DND-41 (cell line): Measurements from ENCODE around the gene HTT.

Experiments used
- ATAC-seq: fragments of 200-7000 bp; cut with Tn5 transposase; 3 replicates; pipeline ENCODE4 v1.9.1; 2021; ENCODE audit warnings: low read depth; ENCODE audit not compliant: insufficient read depth
- DNase-seq: peaks from one replicate; pipeline ENCODE4 v3.0.0-alpha.2; 2020
- H2AFZ ChIP-seq: 2 replicates; pipeline ENCODE4 v1.6.0; 2012; ENCODE audit warnings: low read depth, low read length
- H3K27ac ChIP-seq: 2 replicates; pipeline ENCODE4 v1.5.1; 2012; ENCODE audit warnings: low read length, inconsistent platforms
- H3K27me3 ChIP-seq: fragments of 200-600 bp; sonication (generic); 2 replicates; pipeline ENCODE4 v1.6.0; 2012; ENCODE audit warnings: low read length, mild to moderate bottlenecking, inconsistent platforms; ENCODE audit not compliant: insufficient read depth, poor library complexity
- H3K36me3 ChIP-seq: 2 replicates; pipeline ENCODE4 v1.5.1; 2012; ENCODE audit warnings: low read length, inconsistent platforms; ENCODE audit not compliant: insufficient read depth
- H3K4me1 ChIP-seq: 2 replicates; pipeline ENCODE4 v1.5.1; 2012; ENCODE audit warnings: mild to moderate bottlenecking, low read length; ENCODE audit not compliant: insufficient read depth
- H3K4me2 ChIP-seq: 2 replicates; pipeline ENCODE4 v1.6.0; 2012; ENCODE audit warnings: mild to moderate bottlenecking, moderate library complexity, low read length, inconsistent platforms; ENCODE audit not compliant: insufficient read depth
- H3K4me3 ChIP-seq, 2 experiments: fragments of 200-600 bp in 1 of 2; shearing (Covaris generic) in 1 of 2; 2 replicates each; pipeline ENCODE4 v1.5.1; 2012 to 2016; ENCODE audit warnings: inconsistent platforms in 2 of 2, low read length in 2 of 2, mild to moderate bottlenecking in 2 of 2, low read depth in 1 of 2, moderate library complexity in 1 of 2
- H3K79me2 ChIP-seq: 2 replicates; pipeline ENCODE4 v1.6.0; 2012; ENCODE audit warnings: low read length, inconsistent platforms; ENCODE audit not compliant: insufficient read depth
- H3K9ac ChIP-seq: 2 replicates; pipeline ENCODE4 v1.6.0; 2012; ENCODE audit warnings: low read depth, mild to moderate bottlenecking, inconsistent platforms, low read length, moderate library complexity
- H3K9me3 ChIP-seq: 2 replicates; pipeline ENCODE4 v1.5.1; 2012; ENCODE audit warnings: low read length, moderate library complexity, mild to moderate bottlenecking, inconsistent platforms; ENCODE audit not compliant: insufficient read depth, severe bottlenecking
- H4K20me1 ChIP-seq: 2 replicates; pipeline ENCODE4 v1.6.0; 2012; ENCODE audit warnings: low read length; ENCODE audit not compliant: insufficient read depth
- CTCF ChIP-seq: IDR thresholded peaks from 2 replicates; pipeline ENCODE4 v1.5.1; 2012; ENCODE audit warnings: borderline replicate concordance, low read length, moderate library complexity, mild to moderate bottlenecking; ENCODE audit not compliant: poor library complexity, severe bottlenecking; ENCODE audit errors: extremely low read depth
- EZH2 ChIP-seq: IDR thresholded peaks from 3 replicates; pipeline ENCODE4 v1.6.1; 2012; ENCODE audit warnings: borderline replicate concordance, low read depth, mild to moderate bottlenecking, moderate library complexity, low read length, inconsistent platforms; ENCODE audit not compliant: severe bottlenecking

Gene HTT

GRCh38 chr4:3243136-3243780 lies 168.8 kb downstream of the HTT start:
- no peaks in the 10 kb centered on the region for H3K4me1 ChIP-seq
- no peak overlapping the region for H3K27ac ChIP-seq
- no peak overlapping the region for H3K4me3 ChIP-seq
- no peaks in the 10 kb centered on the region for H3K9me3 ChIP-seq
- H3K36me3 ChIP-seq: peaks cover 32% of the 10 kb centered on the region
- no peak overlapping the region for H2AFZ ChIP-seq
- TF ChIP-seq EZH2: no peak
- DNase-seq: no peak
- ATAC-seq: no peak
- no peaks in the 10 kb centered on the region for H3K27me3 ChIP-seq
- H3K79me2 ChIP-seq: no peaks in the 10 kb centered on the region
- no peak overlapping the region for H3K9ac ChIP-seq
- peaks cover 15% of the 10 kb centered on the region for H4K20me1 ChIP-seq
- H3K4me2 ChIP-seq: no peak overlapping the region

- Histone ChIP-seq H3K9ac (no peak overlapping the region), H3K79me2 (no peaks in the 10 kb centered on the region), H3K4me3 (no peak overlapping the region), H4K20me1 (peaks cover 15% of the 10 kb centered on the region), H3K9me3 (no peaks in the 10 kb centered on the region), H3K4me2 (no peak overlapping the region), H3K36me3 (peaks cover 26% of the 10 kb centered on the region), H2AFZ (no peak overlapping the region), H3K27ac (no peak overlapping the region), H3K27me3 (no peaks in the 10 kb centered on the region), H3K4me1 (no peaks in the 10 kb centered on the region)
- no peak for TF ChIP-seq CTCF
- no peak for TF ChIP-seq EZH2
- peak; percentile 16; the same call in 1 of the 3 replicates for ATAC-seq
- DNase-seq: no peak
These were observed 169.5 kb downstream of the HTT start for GRCh38 chr4:3244002-3244401.

- Histone ChIP-seq H2AFZ (no peak overlapping the region), H3K4me3 (no peak overlapping the region), H3K79me2 (no peaks in the 10 kb centered on the region), H3K36me3 (peaks cover 18% of the 10 kb centered on the region), H3K9ac (no peak overlapping the region), H3K4me1 (no peaks in the 10 kb centered on the region), H3K9me3 (no peaks in the 10 kb centered on the region), H3K27me3 (no peaks in the 10 kb centered on the region), H3K4me2 (no peak overlapping the region), H4K20me1 (peaks cover 15% of the 10 kb centered on the region), H3K27ac (no peak overlapping the region)
- TF ChIP-seq EZH2: no peak
- no peak for TF ChIP-seq CTCF
- DNase-seq (no peak), ATAC-seq (no peak)
These were observed 170.3 kb downstream of the HTT start for GRCh38 chr4:3244747-3245146.

- Histone ChIP-seq H2AFZ (no peak overlapping the region), H3K4me3 (no peak overlapping the region), H3K4me2 (no peak overlapping the region), H3K9me3 (no peaks in the 10 kb centered on the region), H3K9ac (no peak overlapping the region), H3K4me1 (no peaks in the 10 kb centered on the region), H3K79me2 (no peaks in the 10 kb centered on the region), H3K27me3 (no peaks in the 10 kb centered on the region), H3K27ac (no peak overlapping the region), H4K20me1 (peaks cover 10% of the 10 kb centered on the region), H3K36me3 (peaks cover 11% of the 10 kb centered on the region)
- DNase-seq: no peak
- no peak for TF ChIP-seq CTCF
- TF ChIP-seq EZH2: no peak
- ATAC-seq: no peak
These were observed 171.2 kb downstream of the HTT start for GRCh38 chr4:3245676-3246075.
